GM12872 (cell line): Measurements from ENCODE around the gene SIX4.

Source experiments
- CTCF ChIP-seq: IDR thresholded peaks from 3 replicates; pipeline ENCODE4 v1.5.1; 2011; ENCODE audit warnings: low read depth, mild to moderate bottlenecking, low read length, moderate library complexity; ENCODE audit not compliant: insufficient read depth

SIX4 gene

GRCh38 chr14:60720391-60720790 lies 3.8 kb downstream of the SIX4 start:
- TF ChIP-seq CTCF, result no peak

- TF ChIP-seq CTCF, result no peak
These were observed 10.6 kb downstream of the SIX4 start for GRCh38 chr14:60713513-60713912.

- no peak for TF ChIP-seq CTCF
These were observed 13.7 kb downstream of the SIX4 start for GRCh38 chr14:60710494-60710893.

GRCh38 chr14:60707858-60708257 lies 16.3 kb downstream of the SIX4 start:
- no peak for TF ChIP-seq CTCF

GRCh38 chr14:60705100-60705499 lies 19.1 kb downstream of the SIX4 start:
- TF ChIP-seq CTCF, result no peak

GRCh38 chr14:60700598-60700997 lies 23.6 kb downstream of the SIX4 start:
- TF ChIP-seq CTCF, result no peak

GRCh38 chr14:60695327-60695726 lies 28.8 kb downstream of the SIX4 start:
- TF ChIP-seq CTCF, result no peak
